HL-60 (cell line): ENCODE results near the gene ELN.
"Not testable (repeated sequence)": the region's sequence is repeated elsewhere in the genome, so short reads cannot be mapped to it uniquely, and the experiment has no call there.

ENCODE experiments used
- DNase-seq, 2 experiments: peaks; one replicate each; pipeline ENCODE4 v3.0.0-alpha.2; 2010 to 2020; ENCODE audit warnings: low read depth in 1 of 2, low spot score in 1 of 2
- H3K27ac ChIP-seq: fragments of 250-450 bp; sonication (Bioruptor Pico); replicated peaks from 2 replicates; pipeline ENCODE4 v1.5.1; 2020; ENCODE audit warnings: mild to moderate bottlenecking, moderate library complexity
- H3K27me3 ChIP-seq: fragments of 250-450 bp; sonication (Bioruptor Pico); 2 replicates; pipeline ENCODE4 v1.5.1; 2021; ENCODE audit warnings: mild to moderate bottlenecking, moderate library complexity; ENCODE audit not compliant: insufficient read depth, poor library complexity, severe bottlenecking
- H3K4me3 ChIP-seq: replicated peaks from 2 replicates; pipeline ENCODE4 v1.5.1; 2011; ENCODE audit warnings: mild to moderate bottlenecking, control low read depth, low read length; ENCODE audit not compliant: insufficient read depth
- GABPA ChIP-seq: IDR thresholded peaks from 2 replicates; pipeline ENCODE4 v1.6.1; 2012; ENCODE audit warnings: low read depth
- POLR2AphosphoS5 ChIP-seq: IDR thresholded peaks from 2 replicates; pipeline ENCODE4 v1.6.1; 2012; ENCODE audit warnings: low read depth
- SPI1 ChIP-seq: IDR thresholded peaks from 2 replicates; pipeline ENCODE4 v1.6.1; 2012; ENCODE audit warnings: low read depth, mild to moderate bottlenecking, borderline replicate concordance
- TF ChIP-seq, protein P1 (sequence below): IDR thresholded peaks from one replicate; pipeline ENCODE4 v1.5.1; 2011; ENCODE audit warnings: low read length, control low read depth, inconsistent platforms; ENCODE audit not compliant: insufficient read depth
- TF ChIP-seq, protein P2 (sequence below): IDR thresholded peaks from 2 replicates; pipeline ENCODE4 v1.6.1; 2012; ENCODE audit warnings: low read depth; ENCODE audit not compliant: insufficient replicate concordance

Gene ELN

DNA sequence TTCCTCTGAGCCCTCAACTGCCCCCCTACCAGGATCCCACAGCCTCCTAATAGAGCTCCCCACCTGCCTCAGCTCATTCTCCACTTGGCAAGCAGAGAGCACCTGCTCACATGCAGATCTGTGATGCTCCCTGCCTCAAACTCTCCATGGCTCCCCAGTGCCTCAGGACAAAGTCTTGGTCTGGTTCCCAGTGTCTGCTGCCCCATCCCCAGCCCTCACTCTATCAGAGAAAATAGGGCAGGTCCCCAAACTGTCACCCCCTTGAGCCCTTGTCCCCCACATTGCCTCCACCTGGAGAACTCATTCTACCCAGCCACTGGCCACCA is 20.8 kb upstream of the ELN start:
- Histone ChIP-seq H3K4me3 (no peak overlapping the region), H3K27me3 (no peaks in the 10 kb centered on the region), H3K27ac (no peak overlapping the region)
- TF ChIP-seq, protein P1, sequence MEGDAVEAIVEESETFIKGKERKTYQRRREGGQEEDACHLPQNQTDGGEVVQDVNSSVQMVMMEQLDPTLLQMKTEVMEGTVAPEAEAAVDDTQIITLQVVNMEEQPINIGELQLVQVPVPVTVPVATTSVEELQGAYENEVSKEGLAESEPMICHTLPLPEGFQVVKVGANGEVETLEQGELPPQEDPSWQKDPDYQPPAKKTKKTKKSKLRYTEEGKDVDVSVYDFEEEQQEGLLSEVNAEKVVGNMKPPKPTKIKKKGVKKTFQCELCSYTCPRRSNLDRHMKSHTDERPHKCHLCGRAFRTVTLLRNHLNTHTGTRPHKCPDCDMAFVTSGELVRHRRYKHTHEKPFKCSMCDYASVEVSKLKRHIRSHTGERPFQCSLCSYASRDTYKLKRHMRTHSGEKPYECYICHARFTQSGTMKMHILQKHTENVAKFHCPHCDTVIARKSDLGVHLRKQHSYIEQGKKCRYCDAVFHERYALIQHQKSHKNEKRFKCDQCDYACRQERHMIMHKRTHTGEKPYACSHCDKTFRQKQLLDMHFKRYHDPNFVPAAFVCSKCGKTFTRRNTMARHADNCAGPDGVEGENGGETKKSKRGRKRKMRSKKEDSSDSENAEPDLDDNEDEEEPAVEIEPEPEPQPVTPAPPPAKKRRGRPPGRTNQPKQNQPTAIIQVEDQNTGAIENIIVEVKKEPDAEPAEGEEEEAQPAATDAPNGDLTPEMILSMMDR, result no peak
- TF ChIP-seq SPI1, result no peak
- no peak for DNase-seq

DNA sequence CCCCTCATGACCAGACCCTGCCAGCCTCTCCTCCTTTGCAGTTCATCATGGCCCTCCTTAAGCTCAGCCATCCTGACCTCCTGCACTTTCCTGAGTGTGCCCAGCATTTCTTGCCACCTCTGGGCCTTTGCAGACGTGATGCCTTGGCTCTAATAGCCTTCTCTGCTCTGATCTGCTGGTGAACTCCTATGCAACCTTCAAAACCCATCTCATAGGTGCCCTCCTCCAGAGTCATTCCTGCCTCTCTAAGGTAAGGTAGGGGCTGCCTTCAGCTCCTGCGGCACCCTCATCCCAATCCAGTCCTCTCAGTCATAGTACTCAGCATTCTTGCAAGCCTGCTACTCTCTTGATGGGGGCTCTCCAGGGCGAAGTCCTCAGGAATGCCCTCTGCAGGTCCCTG is 19.3 kb upstream of the ELN start:
- TF ChIP-seq GABPA (no peak), SPI1 (no peak), POLR2AphosphoS5 (no peak)
- TF ChIP-seq, protein P2, sequence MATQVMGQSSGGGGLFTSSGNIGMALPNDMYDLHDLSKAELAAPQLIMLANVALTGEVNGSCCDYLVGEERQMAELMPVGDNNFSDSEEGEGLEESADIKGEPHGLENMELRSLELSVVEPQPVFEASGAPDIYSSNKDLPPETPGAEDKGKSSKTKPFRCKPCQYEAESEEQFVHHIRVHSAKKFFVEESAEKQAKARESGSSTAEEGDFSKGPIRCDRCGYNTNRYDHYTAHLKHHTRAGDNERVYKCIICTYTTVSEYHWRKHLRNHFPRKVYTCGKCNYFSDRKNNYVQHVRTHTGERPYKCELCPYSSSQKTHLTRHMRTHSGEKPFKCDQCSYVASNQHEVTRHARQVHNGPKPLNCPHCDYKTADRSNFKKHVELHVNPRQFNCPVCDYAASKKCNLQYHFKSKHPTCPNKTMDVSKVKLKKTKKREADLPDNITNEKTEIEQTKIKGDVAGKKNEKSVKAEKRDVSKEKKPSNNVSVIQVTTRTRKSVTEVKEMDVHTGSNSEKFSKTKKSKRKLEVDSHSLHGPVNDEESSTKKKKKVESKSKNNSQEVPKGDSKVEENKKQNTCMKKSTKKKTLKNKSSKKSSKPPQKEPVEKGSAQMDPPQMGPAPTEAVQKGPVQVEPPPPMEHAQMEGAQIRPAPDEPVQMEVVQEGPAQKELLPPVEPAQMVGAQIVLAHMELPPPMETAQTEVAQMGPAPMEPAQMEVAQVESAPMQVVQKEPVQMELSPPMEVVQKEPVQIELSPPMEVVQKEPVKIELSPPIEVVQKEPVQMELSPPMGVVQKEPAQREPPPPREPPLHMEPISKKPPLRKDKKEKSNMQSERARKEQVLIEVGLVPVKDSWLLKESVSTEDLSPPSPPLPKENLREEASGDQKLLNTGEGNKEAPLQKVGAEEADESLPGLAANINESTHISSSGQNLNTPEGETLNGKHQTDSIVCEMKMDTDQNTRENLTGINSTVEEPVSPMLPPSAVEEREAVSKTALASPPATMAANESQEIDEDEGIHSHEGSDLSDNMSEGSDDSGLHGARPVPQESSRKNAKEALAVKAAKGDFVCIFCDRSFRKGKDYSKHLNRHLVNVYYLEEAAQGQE, result no peak
- TF ChIP-seq, protein P1, result no peak
- Histone ChIP-seq H3K4me3 (no peak overlapping the region), H3K27me3 (no peaks in the 10 kb centered on the region), H3K27ac (no peak overlapping the region)
- DNase-seq, result no peak

DNA sequence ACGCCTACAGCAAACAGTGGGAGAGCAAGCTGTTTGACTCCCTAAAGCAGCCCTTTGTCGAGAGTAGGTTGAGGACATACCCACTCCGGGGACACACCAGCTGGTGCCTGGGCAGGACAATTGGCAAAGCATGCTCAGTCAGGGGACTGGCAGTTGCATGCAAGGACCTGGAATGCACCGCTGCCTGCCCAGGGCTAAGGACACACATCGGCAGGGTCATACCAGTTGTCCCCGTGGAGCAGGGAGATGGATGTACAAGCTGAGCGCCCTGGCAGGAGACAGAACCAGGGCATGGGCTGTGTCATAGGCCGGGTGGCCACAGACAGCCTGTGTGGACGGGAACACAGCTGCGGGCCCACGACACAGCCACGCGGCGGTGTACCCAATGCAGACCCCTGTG is 18.3 kb upstream of the ELN start:
- TF ChIP-seq POLR2AphosphoS5, result no peak
- no peak for TF ChIP-seq GABPA
- no peak for TF ChIP-seq SPI1
- TF ChIP-seq, protein P2, result no peak
- TF ChIP-seq, protein P1, result no peak
- DNase-seq, result no peak
- H3K4me3 ChIP-seq, result no peak overlapping the region
- no peak overlapping the region for H3K27ac ChIP-seq
- no peaks in the 10 kb centered on the region for H3K27me3 ChIP-seq

DNA sequence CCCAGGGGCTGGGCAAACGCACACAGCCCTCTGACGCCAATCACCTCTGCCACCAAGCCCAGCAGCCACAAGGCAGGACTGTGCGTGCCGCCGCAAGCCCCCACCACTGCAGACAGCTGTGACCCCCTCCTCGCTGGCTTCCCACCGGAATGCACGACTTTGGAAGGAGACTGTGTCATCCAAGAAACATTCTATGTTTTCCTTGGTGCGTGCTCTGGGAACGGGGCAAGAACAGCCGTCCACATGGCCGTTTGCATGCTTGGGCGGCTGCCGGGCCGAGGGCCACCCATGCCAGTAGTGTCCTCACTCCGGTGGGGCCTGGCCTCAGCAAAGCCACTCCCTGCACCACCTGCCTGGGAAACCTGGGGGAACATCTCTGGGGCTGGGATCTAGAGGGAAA is 17.6 kb upstream of the ELN start:
- no peaks in the 10 kb centered on the region for H3K27me3 ChIP-seq
- TF ChIP-seq SPI1 (no peak), GABPA (no peak), POLR2AphosphoS5 (no peak)
- TF ChIP-seq, protein P1, result no peak
- TF ChIP-seq, protein P2, result no peak
- no peak for DNase-seq
- no peak overlapping the region for H3K27ac ChIP-seq
- H3K4me3 ChIP-seq, result no peak overlapping the region

DNA sequence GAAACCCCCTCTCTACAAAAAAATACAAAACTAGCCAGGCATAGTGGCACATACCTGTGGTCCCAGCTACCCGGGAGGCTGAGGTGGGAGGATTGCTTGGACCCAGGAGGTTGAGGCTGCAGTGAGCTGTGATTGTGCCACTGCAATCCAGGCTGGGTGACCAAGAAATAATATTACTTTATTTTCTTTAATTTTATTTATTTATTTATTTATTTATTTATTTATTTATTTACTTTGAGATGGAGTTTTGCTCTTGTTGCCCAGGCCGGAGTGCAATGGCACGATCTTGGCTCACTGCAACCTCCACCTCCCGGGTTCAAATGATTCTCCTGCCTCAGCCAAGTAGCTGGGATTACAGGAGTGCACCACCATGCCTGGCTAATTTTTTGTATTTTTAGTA is 16.6 kb upstream of the ELN start:
- H3K27ac ChIP-seq, DNase-seq, H3K27me3 ChIP-seq, H3K4me3 ChIP-seq: not testable (repeated sequence)
